GM23338 (cell line): ENCODE results near the gene GPC6.

ENCODE experiments used
- EZH2phosphoT487 ChIP-seq: fragments of 200-600 bp; sonication (generic); IDR thresholded peaks from one replicate; pipeline ENCODE4 v1.8.1; 2018; ENCODE audit warnings: antibody characterized with exemption; ENCODE audit not compliant: unreplicated experiment
- TF ChIP-seq, protein P1 (sequence below), 2 experiments: fragments of 200-600 bp in 1 of 2; sonication (generic) in 1 of 2; conservative IDR thresholded peaks; 2 replicates each; pipeline versions ENCODE4 v1.5.1 to v1.6.1; 2016 to 2017; ENCODE audit warnings: antibody characterized with exemption in 2 of 2, low read depth in 2 of 2, mild to moderate bottlenecking in 2 of 2, moderate library complexity in 1 of 2

- TF ChIP-seq EZH2phosphoT487, result no peak
- TF ChIP-seq, protein P1, sequence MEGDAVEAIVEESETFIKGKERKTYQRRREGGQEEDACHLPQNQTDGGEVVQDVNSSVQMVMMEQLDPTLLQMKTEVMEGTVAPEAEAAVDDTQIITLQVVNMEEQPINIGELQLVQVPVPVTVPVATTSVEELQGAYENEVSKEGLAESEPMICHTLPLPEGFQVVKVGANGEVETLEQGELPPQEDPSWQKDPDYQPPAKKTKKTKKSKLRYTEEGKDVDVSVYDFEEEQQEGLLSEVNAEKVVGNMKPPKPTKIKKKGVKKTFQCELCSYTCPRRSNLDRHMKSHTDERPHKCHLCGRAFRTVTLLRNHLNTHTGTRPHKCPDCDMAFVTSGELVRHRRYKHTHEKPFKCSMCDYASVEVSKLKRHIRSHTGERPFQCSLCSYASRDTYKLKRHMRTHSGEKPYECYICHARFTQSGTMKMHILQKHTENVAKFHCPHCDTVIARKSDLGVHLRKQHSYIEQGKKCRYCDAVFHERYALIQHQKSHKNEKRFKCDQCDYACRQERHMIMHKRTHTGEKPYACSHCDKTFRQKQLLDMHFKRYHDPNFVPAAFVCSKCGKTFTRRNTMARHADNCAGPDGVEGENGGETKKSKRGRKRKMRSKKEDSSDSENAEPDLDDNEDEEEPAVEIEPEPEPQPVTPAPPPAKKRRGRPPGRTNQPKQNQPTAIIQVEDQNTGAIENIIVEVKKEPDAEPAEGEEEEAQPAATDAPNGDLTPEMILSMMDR (conservative IDR thresholded peaks at IDR 0.05; ENCODE audit: low read depth in 2 of 2), result no peak
Observed at GRCh38 chr13:94251831-94252608, 1025.4 kb downstream of the GPC6 start.
